ENCODE results near the gene CXADR.

- no peak for TF ChIP-seq CTCF (IDR thresholded peaks at IDR 0.05)
- TF ChIP-seq POLR2A (IDR thresholded peaks at IDR 0.05) = no peak
Observed at GRCh38 chr21:17524635-17525034, 11.8 kb downstream of the CXADR start.

All from sigmoid colon (tissue), 3 donors.